GM10266 (cell line): Measurements from ENCODE around the gene CA6.

Experiments
- DNase-seq: peaks from one replicate; pipeline ENCODE4 v3.0.0; 2012; ENCODE audit errors: extremely low spot score
- CTCF ChIP-seq: IDR thresholded peaks from 2 replicates; pipeline ENCODE4 v1.5.1; 2012; ENCODE audit warnings: mild to moderate bottlenecking, low read depth; ENCODE audit not compliant: control insufficient read depth, insufficient read depth; ENCODE audit errors: missing control alignments

CA6 gene

DNA sequence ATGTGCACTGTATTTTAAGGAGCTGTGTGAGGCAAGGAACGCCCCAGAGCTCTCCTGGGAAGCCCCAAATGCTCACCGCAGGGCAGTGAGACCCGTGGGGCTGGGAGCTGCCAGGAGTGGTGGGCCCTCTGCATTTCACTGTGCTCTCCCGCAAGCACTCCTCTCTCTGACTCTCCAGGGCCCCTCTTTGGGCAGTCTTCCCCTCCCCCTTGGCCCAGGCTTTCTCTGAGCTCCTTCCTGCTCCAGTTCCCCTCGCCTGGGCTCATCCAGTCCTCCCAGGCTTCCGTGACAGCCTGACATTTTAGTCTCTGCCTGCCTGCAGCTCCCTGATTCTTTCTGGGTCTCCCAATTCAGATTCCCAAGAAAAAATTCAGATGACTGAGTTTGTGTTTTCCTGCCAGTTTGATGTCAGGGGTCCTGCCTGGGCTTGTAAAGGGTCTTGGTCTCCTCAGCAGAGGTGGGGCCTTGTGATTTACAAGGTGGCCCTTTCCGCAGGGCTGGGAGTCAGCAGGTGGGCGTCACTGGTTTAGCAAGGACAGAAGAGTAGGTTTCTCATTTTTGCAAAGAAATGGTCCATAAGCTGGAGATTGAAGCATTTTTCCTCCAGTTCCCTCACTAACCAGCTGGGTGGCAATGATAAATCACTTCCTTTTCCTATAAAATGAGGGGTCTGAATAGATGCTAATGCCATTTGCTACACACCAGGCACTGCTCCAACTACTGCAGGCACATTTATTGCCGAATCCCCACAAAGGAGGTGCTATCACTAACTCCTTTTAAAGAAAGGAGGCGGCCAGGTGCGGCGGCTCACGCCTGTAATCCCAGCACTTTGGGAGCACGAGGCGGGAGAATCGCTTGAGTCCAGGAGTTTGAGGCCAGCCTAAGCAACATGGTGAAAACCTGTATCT, 1.9 kb upstream of the CA6 start:
- TF ChIP-seq CTCF = no peak
- DNase-seq = no peak

DNA sequence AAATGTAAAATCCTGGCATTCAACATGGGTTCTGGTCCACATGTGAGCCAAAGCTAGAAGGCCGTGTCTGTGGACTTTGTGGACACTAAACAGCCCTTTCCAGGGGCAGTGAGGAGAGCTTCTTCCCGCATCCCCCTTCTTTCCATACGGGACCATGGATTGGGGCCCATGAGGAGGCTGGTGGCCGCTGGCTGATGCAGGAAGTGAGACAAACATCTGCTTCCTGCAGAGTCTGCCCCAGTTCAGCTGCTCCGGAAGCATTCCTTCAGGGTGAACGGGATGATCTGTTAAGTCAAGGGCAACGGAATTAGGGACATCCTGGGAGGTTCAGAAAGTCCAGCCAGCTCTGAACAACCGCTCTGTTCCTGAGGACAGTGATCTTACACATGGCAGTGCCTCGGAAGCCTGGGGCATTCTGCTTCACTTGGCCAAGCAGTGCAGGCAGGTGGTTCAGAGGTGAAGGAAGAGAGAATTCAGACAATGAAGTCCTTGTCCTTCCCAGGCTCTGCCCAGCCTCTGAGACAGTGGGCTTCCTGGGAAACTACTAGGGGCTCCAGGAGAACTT, 1.5 kb downstream of the CA6 start:
- TF ChIP-seq CTCF = no peak
- no peak for DNase-seq

DNA sequence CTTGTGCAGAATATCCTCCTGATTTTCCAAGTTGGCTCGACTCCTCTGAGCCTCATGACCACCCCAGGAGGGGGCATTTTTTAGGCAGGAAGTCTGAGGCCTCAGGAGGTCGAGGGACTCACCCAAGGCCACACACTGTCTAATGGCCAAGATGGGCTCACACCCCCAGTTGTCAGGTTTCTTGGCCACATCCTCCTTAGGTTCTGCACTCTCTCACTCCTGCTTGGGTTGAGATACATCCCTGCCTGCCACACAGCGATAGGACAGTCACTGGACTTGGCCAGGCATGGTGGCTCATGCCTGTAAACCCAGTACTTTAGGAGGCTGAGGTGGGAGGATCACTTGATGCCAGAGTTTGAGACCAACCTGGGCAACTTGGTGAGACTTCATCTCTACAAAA, 4.6 kb downstream of the CA6 start:
- DNase-seq = no peak
- no peak for TF ChIP-seq CTCF

DNA sequence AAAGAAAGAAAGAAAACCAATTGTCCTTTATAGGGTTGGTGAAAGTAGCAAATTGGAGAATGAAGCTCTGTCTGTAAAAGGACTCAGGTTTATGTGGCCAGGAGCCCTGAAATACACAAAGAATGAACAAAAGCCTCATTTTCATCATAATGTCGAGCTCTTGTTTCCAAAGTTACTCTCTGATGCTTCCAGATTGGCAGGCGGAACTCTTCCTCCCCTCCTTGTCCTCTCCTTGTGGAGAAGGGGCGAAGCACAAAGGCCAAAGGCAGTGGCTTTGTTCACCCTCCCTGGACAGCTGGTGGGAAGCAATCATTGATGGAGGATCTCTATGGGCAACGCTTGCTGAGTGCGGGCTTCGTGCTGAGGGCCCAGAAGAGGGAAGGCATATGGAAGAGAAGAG, 5.6 kb downstream of the CA6 start:
- no peak for TF ChIP-seq CTCF
- no peak for DNase-seq

DNA sequence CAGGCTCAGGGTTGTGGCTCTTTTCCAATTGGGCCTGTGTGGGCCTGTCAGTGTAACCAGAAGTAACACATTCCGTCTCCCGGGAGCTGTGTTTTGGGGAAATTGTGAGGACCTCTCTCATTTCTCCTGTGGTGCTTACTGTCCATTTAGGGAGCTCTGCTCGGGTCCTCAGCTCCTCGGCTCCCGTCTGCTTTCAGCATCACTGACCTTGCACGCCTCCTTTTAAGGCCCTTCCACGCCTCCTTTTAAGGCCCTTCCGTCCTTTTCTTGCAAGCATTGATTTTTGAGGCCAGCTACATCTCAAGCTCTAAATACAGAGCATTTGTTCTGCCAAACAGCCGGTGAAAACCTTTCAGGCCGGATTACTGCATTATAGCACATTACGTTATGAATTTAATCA, 9.7 kb downstream of the CA6 start:
- TF ChIP-seq CTCF = no peak
- DNase-seq = no peak

GRCh38 chr1:8956461-8957349, 11.0 kb downstream of the CA6 start:
- TF ChIP-seq CTCF = no peak
- DNase-seq = no peak
